Stimulated activated CD8-positive, alpha-beta memory T cell treated with anti-CD3 and anti-CD28 coated beads, Interleukin-4, amount 100 ng/mL, for 1 hour (primary cell): ENCODE results near the gene PCYT1B.

Experiments
- DNase-seq, 2 donors: peaks; one replicate each; pipeline ENCODE4 v3.0.0-alpha.2; 2020; ENCODE audit warnings: low read depth in 2 of 2, low spot score in 1 of 2

Gene PCYT1B

DNA sequence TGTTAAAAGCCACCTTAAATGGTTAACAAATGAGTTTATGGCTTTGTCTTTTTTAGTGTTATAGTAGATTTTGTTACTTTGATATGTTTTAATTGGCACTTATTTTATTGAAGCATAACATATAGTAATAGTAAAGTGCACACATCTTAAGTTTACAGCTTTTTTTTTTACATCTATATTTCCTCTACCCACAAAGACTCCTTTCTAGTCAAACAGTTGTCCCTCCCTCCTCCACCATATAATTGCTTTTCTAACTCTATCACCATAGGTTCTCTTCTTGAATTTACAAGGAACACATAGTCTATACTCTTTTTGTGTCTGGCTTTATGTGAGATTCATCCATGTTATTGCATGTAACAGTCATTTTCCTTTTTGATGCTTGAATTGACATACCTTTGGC lies 110.6 kb downstream of the PCYT1B start:
- no peak for DNase-seq

DNA sequence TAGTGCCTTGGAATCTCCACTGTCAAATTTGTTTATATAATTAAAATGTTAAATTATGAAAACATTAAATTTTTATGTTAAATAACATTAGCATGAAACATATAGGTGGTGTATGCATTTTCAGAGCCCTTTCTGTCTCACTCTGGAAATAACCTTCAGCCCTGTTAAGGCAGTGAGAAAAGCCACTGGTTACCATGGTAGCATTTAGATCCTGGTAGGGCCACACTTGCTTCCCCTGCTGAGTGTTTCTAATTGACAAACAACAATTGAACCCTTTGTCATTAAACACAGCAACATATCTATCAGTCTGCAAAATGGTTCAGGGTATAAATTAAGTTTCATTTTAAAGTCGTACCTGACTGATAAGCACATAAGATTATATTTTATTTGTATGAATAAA lies 118.5 kb downstream of the PCYT1B start:
- DNase-seq: no peak

DNA sequence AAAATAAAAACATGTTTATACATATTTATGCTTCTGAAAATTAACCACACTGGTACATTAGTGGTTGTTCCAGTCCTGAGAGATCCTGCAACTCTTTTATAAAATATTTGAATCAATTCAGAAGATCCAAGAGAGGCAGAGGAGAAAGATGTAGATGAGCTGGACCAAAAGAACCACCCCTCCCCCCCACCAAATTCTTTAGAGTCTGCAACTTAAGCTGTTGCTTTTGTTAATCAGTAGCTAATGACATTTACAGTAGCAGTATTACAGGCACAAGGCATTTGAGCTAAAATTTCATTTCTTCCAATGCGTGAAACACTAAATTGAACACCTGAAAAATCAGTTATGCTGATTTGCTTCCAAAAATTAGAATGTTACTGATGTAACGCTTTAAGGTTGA lies 120.5 kb downstream of the PCYT1B start:
- no peak for DNase-seq

DNA sequence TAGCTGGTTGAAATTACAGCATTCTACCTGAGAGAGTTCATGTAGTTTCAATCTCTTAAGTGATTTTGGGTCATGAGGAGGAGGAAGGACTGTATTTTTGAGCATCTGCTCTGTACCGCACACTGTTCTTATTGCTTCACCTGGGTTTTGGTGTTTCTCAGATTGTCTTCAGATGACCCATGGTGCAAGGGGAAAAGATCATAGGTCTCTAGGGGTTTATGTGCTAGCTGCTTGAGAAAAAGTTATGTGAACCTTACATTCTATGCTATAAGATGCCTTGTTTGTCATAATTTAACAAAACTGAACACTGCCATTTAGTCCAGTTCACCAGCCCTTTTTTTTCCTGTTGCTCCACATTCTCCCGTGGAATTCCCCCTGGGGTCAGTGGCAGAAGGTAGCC lies 121.7 kb downstream of the PCYT1B start:
- no peak for DNase-seq

DNA sequence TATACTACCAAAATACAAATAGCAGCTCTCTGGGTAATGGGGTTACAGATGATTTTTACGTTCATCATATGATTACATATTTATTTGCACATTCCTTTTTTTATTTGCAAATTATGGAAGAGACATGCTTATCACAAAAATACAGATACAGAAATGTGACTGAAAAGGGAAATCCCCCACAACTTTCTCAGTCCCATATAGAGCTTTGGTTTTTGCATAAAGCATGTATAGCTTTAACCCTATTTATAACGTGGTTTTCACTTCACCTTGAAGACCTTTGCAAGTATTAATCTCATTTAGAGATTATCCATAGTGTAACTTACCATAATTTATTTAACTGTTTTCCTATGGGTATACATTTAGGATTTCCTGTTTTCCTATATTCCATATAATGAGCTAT lies 126.7 kb downstream of the PCYT1B start:
- DNase-seq: no peak

DNA sequence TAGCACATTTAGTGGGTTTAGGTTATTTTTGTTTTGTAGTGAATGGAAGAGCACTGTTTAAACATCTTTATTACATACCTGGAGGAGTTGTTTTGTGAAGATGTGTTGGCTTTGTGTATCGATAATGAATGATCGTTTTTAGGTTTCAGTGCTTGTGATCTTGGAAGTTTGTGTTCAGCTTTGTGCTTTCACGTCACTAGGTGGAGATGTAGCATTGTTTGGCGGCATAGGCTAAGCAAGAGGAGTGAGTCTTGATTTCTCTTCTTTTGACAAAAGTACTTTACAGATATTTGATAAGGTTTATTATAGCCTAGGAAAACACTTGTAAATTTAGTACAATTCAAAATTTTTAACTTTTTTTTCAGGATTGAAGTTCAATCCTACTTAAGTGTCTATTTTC lies 131.7 kb downstream of the PCYT1B start:
- no peak for DNase-seq

DNA sequence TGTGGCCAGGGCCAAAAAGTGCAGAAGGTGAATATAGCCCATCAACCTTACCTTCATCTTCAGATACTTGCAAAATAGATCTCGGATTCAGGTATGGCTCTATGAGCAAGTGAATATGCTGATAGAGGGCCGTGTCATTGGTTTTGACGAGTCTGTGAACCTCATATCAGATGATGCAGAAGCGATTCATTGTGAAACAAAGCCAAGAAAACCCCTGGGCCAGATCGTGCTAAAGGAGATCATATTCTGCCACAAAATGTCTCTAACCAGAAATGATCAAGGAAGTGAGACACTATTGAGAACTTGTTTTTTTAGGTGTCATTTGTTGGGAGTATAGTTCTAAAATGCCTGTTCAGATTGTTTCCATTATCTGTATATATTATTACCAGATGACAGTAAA lies 133.7 kb downstream of the PCYT1B start:
- DNase-seq: no peak

DNA sequence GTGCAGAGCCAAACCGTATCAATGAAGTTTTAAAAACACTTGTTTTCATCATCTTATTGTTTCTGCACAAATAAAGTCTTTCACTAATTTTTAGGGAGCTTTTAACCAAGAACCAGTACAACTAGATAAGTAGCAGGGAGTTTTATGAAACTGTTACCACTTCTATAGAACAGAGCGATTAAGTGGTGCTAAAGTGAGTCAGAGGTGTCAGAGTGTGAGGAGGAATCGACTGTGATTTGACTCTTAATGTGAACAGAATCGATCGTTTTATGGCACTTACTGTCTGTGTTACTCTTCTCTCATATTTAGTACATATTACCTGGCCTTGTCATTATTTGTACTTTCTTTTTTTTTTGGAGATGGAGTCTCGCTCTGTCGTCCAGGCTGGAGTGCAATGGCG lies 138.8 kb downstream of the PCYT1B start:
- no peak for DNase-seq
